D721Med (cell line): Measurements from ENCODE around the gene PRODH2.

Experiments used
- DNase-seq: peaks from one replicate; pipeline ENCODE4 v3.0.0; 2011; ENCODE audit warnings: low spot score; ENCODE audit not compliant: insufficient read length
- FAIRE-seq: peaks from 2 replicates; lab custom pipeline; 2011; peaks lifted over from hg19 to GRCh38; lab: Jason Lieb, UNC
- CTCF ChIP-seq: IDR thresholded peaks from 2 replicates; pipeline ENCODE4 v1.5.1; 2012; ENCODE audit warnings: mild to moderate bottlenecking, control low read depth; ENCODE audit not compliant: insufficient read depth; ENCODE audit errors: missing control alignments

Gene PRODH2

GRCh38 chr19:35822579-35822978, 9.9 kb upstream of the PRODH2 start:
- no peak for FAIRE-seq
- no peak for DNase-seq
- TF ChIP-seq CTCF, result no peak

- DNase-seq (no peak), FAIRE-seq (no peak)
- TF ChIP-seq CTCF, result no peak
Measured at GRCh38 chr19:35818445-35818844, 5.8 kb upstream of the PRODH2 start.

- TF ChIP-seq CTCF, result no peak
- no peak for DNase-seq
- no peak for FAIRE-seq
Measured at GRCh38 chr19:35816846-35817245, 4.2 kb upstream of the PRODH2 start.

- DNase-seq (no peak), FAIRE-seq (no peak)
- TF ChIP-seq CTCF, result no peak
Measured at GRCh38 chr19:35816262-35816661, 3.6 kb upstream of the PRODH2 start.

GRCh38 chr19:35813043-35813890, 622 bp upstream of the PRODH2 start:
- FAIRE-seq, result no peak
- DNase-seq, result no peak
- no peak for TF ChIP-seq CTCF

- no peak for TF ChIP-seq CTCF
- no peak for FAIRE-seq
- no peak for DNase-seq
Measured at GRCh38 chr19:35811317-35812219, 1.1 kb downstream of the PRODH2 start.
